H1 (cell line): ENCODE measurements around the gene FCRL6. TPM values are rescaled to one million over a fixed set of nuclear protein-coding genes. Genes with fewer than 3 reads are reported as not detected.

Source experiments
- ATF2 ChIP-seq: IDR thresholded peaks from 2 replicates; pipeline ENCODE4 v1.6.1; 2012; ENCODE audit warnings: low read length, inconsistent platforms
- ATF3 ChIP-seq: IDR thresholded peaks from 2 replicates; pipeline ENCODE4 v1.6.1; 2011; ENCODE audit warnings: low read depth, mild to moderate bottlenecking, low read length; ENCODE audit not compliant: insufficient read depth
- CHD1 ChIP-seq: IDR thresholded peaks from 2 replicates; pipeline ENCODE4 v1.6.1; 2012; ENCODE audit warnings: low read depth, low read length, improper control_type of control experiment
- CTBP2 ChIP-seq: IDR thresholded peaks from 2 replicates; pipeline ENCODE4 v1.7.0; 2011; ENCODE audit warnings: borderline replicate concordance, mild to moderate bottlenecking, moderate library complexity, mixed read lengths, low read length; ENCODE audit not compliant: insufficient read depth, insufficient read length
- GTF2F1 ChIP-seq: IDR thresholded peaks from 2 replicates; pipeline ENCODE4 v1.6.1; 2012; ENCODE audit warnings: low read depth, low read length, improper control_type of control experiment, borderline replicate concordance
- HDAC2 ChIP-seq, 2 experiments: fragments of 300-600 bp in 1 of 2; sonication (generic) in 1 of 2; IDR thresholded peaks; 2 replicates each; pipeline ENCODE4 v1.6.1; 2011 to 2012; ENCODE audit warnings: low read depth in 2 of 2, low read length in 2 of 2, mild to moderate bottlenecking in 2 of 2, moderate library complexity in 2 of 2, borderline replicate concordance in 1 of 2, inconsistent platforms in 1 of 2
- KDM1A ChIP-seq: fragments of 200-600, 300-600 bp; sonication (generic); IDR thresholded peaks from 2 replicates; pipeline ENCODE4 v1.7.1; 2016; ENCODE audit warnings: mild to moderate bottlenecking, low read length, borderline replicate concordance
- KDM4A ChIP-seq: IDR thresholded peaks from one replicate; pipeline ENCODE4 v1.7.1; 2012; ENCODE audit warnings: low read depth, mild to moderate bottlenecking, moderate library complexity, low read length, inconsistent platforms; ENCODE audit not compliant: severe bottlenecking
- MAX ChIP-seq: IDR thresholded peaks from 2 replicates; pipeline ENCODE4 v1.6.1; 2012; ENCODE audit warnings: inconsistent platforms
- RAD21 ChIP-seq, 2 experiments: IDR thresholded peaks in 1 of 2; conservative IDR thresholded peaks in 1 of 2; 2 replicates each; pipeline ENCODE4 v1.6.1; 2011; ENCODE audit warnings: low read depth in 2 of 2, low read length in 2 of 2, improper control_type of control experiment in 1 of 2, inconsistent platforms in 1 of 2, mild to moderate bottlenecking in 1 of 2, moderate library complexity in 1 of 2
- TAF1 ChIP-seq: IDR thresholded peaks from 2 replicates; pipeline ENCODE4 v1.6.1; 2011; ENCODE audit warnings: mild to moderate bottlenecking, low read depth, low read length
- polyA plus RNA-seq, 7 experiments: library from polyadenylated mRNA; depleted of rRNA in 3 of 7; stranded (reverse) in 5 of 7; unstranded in 2 of 7; fragments of >200 nt in 5 of 7; fragments of 200-250 nt in 2 of 7; gene quantifications; 1 replicate in 5 of 7; 2 replicates in 1 of 7; 4 replicates in 1 of 7; pipeline versions ENCODE4 v1.2.1 to v1.2.3, GENCODE V29; 2011 to 2013; ENCODE audit warnings: missing spikeins in 2 of 7, mixed read lengths in 2 of 7
- total RNA-seq: library from RNA; stranded (reverse); fragmentation: NEBNext Ultra II Directional; extraction: Animal tissue kit (Norgen Biotek cat#: 25700); gene quantifications from 2 replicates; pipeline ENCODE4 v1.2.1, GENCODE V29; 2021

FCRL6 gene
- total and polyA plus RNA-seq, 2 of the 8 experiments (the other 6 are each of a cell fraction or from before 2014, with no cell fraction given), result not detected

GRCh38 chr1:159790237-159790917 lies 11.8 kb upstream of the FCRL6 start (continued):
- TF ChIP-seq ATF2 (no peak), RAD21 (IDR thresholded peaks at IDR 0.05 in 1 of 2, conservative IDR thresholded peaks at IDR 0.05 in 1 of 2; ENCODE audit: low read depth in 2 of 2, low read length in 2 of 2) (peak; percentile 79 to 84), CTBP2 (no peak), HDAC2 (IDR thresholded peaks at IDR 0.05; ENCODE audit: borderline replicate concordance in 1 of 2, low read depth in 2 of 2, low read length in 2 of 2) (no peak), KDM1A (no peak), CHD1 (no peak), GTF2F1 (no peak), TAF1 (no peak), MAX (peak; percentile 84), ATF3 (peak; percentile 69; the same call in 1 of the 2 replicates), KDM4A (no peak)
